Trophoblast cell (in vitro differentiated cells and primary cell): Measurements from ENCODE around the gene LRP3.
"Not testable (repeated sequence)": the region's sequence is repeated elsewhere in the genome, so short reads cannot be mapped to it uniquely, and the experiment has no call there.

Source experiments
- DNase-seq, 2 donors: peaks; one replicate each; pipeline ENCODE4 v3.0.0-alpha.2; 2016
- H2AFZ ChIP-seq: 2 replicates; pipeline ENCODE4 v1.6.1; 2013; ENCODE audit warnings: low read length, moderate library complexity, mild to moderate bottlenecking; ENCODE audit not compliant: insufficient read depth, poor library complexity
- H2AK5ac ChIP-seq: 2 replicates; pipeline ENCODE4 v1.6.1; 2013; ENCODE audit warnings: mild to moderate bottlenecking, low read length
- H2BK120ac ChIP-seq: 2 replicates; pipeline ENCODE4 v1.6.1; 2013; ENCODE audit warnings: low read length, mild to moderate bottlenecking, moderate library complexity; ENCODE audit not compliant: insufficient read depth, poor library complexity
- H2BK12ac ChIP-seq: 2 replicates; pipeline ENCODE4 v1.6.1; 2013; ENCODE audit warnings: mild to moderate bottlenecking, low read length, moderate library complexity
- H2BK5ac ChIP-seq: 2 replicates; pipeline ENCODE4 v1.6.1; 2013; ENCODE audit warnings: low read length, low read depth, moderate library complexity, mild to moderate bottlenecking; ENCODE audit not compliant: poor library complexity
- H3K14ac ChIP-seq: 2 replicates; pipeline ENCODE4 v1.6.1; 2013; ENCODE audit warnings: mild to moderate bottlenecking, low read length
- H3K18ac ChIP-seq: 2 replicates; pipeline ENCODE4 v1.6.1; 2013; ENCODE audit warnings: mild to moderate bottlenecking, low read length
- H3K23ac ChIP-seq: 2 replicates; pipeline ENCODE4 v1.6.1; 2013; ENCODE audit warnings: low read length
- H3K27ac ChIP-seq: 2 replicates; pipeline ENCODE4 v1.5.1; 2013; ENCODE audit warnings: low read depth, mild to moderate bottlenecking, inconsistent platforms, low read length, moderate library complexity
- H3K27me3 ChIP-seq: 2 replicates; pipeline ENCODE4 v1.6.1; 2013; ENCODE audit warnings: inconsistent platforms, mild to moderate bottlenecking, low read length, moderate library complexity; ENCODE audit not compliant: insufficient read depth
- H3K36me3 ChIP-seq, 2 experiments: 1 replicate in 1 of 2; 2 replicates in 1 of 2; pipeline ENCODE4 v1.6.1; 2013; ENCODE audit warnings: low read length in 2 of 2, mild to moderate bottlenecking in 2 of 2, moderate library complexity in 1 of 2; ENCODE audit not compliant: insufficient read depth in 2 of 2, control insufficient read depth in 1 of 2
- H3K4ac ChIP-seq: 2 replicates; pipeline ENCODE4 v1.6.1; 2013; ENCODE audit warnings: low read depth, mild to moderate bottlenecking, low read length, moderate library complexity
- H3K4me1 ChIP-seq, 2 experiments: 1 replicate in 1 of 2; 2 replicates in 1 of 2; pipeline ENCODE4 v1.6.1; 2013; ENCODE audit warnings: low read length in 2 of 2, mild to moderate bottlenecking in 2 of 2, moderate library complexity in 1 of 2; ENCODE audit not compliant: insufficient read depth in 2 of 2, control insufficient read depth in 1 of 2
- H3K4me2 ChIP-seq: 2 replicates; pipeline ENCODE4 v1.6.1; 2013; ENCODE audit warnings: inconsistent platforms, mild to moderate bottlenecking, low read length, moderate library complexity
- H3K4me3 ChIP-seq: 2 replicates; pipeline ENCODE4 v1.5.1; 2013; ENCODE audit warnings: mild to moderate bottlenecking, low read depth, low read length, inconsistent platforms
- H3K79me1 ChIP-seq: one replicate; pipeline ENCODE4 v1.6.1; 2013; ENCODE audit warnings: low read length
- H3K79me2 ChIP-seq: 2 replicates; pipeline ENCODE4 v1.6.1; 2013; ENCODE audit warnings: low read length, mild to moderate bottlenecking; ENCODE audit not compliant: control insufficient read depth, insufficient read depth, poor library complexity
- H3K9ac ChIP-seq: 2 replicates; pipeline ENCODE4 v1.6.1; 2013; ENCODE audit warnings: mild to moderate bottlenecking, low read length
- H3K9me3 ChIP-seq: 2 replicates; pipeline ENCODE4 v1.6.1; 2013; ENCODE audit warnings: low read depth, mild to moderate bottlenecking, control low read depth, inconsistent platforms, low read length; ENCODE audit not compliant: insufficient read depth
- H4K12ac ChIP-seq: 2 replicates; pipeline ENCODE4 v1.6.1; 2013; ENCODE audit warnings: low read depth, mild to moderate bottlenecking, low read length, moderate library complexity
- H4K8ac ChIP-seq: 2 replicates; pipeline ENCODE4 v1.6.1; 2013; ENCODE audit warnings: low read depth, mild to moderate bottlenecking, low read length, moderate library complexity
- H4K91ac ChIP-seq: one replicate; pipeline ENCODE4 v1.6.1; 2013; ENCODE audit warnings: low read depth, mild to moderate bottlenecking, low read length, moderate library complexity
- WGBS: extraction: QIAGEN DNeasy Blood & Tissue Kit; methylation state at CpG from one replicate; pipeline ENCODE4 v1.1.7; 2013; ENCODE audit warnings: missing lambda C conversion rate; ENCODE audit not compliant: insufficient read length, insufficient coverage; ENCODE audit errors: extremely low coverage; 5-methylcytosine and 5-hydroxymethylcytosine counted together

Gene LRP3

GRCh38 chr19:33186431-33187182 lies 7.5 kb upstream of the LRP3 start:
- H2BK12ac ChIP-seq = no peak overlapping the region
- no peak overlapping the region for H2AK5ac ChIP-seq
- H3K4me1 ChIP-seq = no peaks in the 10 kb centered on the region
- H3K9me3 ChIP-seq = no peaks in the 10 kb centered on the region
- H3K79me1 ChIP-seq = no peaks in the 10 kb centered on the region
- H3K4ac ChIP-seq = no peak overlapping the region
- H3K9ac ChIP-seq = no peak overlapping the region
- H3K27ac ChIP-seq = no peak overlapping the region
- H3K23ac ChIP-seq = no peak overlapping the region
- no peak for DNase-seq
- no peaks in the 10 kb centered on the region for H3K79me2 ChIP-seq
- H3K14ac ChIP-seq = no peak overlapping the region
- H2AFZ ChIP-seq = no peak overlapping the region
- no CpG with 5 or more reads among the region's 11 CpGs for WGBS
- no peak overlapping the region for H4K8ac ChIP-seq
- H3K4me3 ChIP-seq = no peak overlapping the region
- H3K4me2 ChIP-seq = no peak overlapping the region
- H2BK5ac ChIP-seq = no peak overlapping the region
- H2BK120ac ChIP-seq = no peak overlapping the region
- H3K36me3 ChIP-seq = no peaks in the 10 kb centered on the region
- peaks cover 2% of the 10 kb centered on the region for H3K27me3 ChIP-seq
- H3K18ac ChIP-seq = no peak overlapping the region
- no peak overlapping the region for H4K91ac ChIP-seq
- H4K12ac ChIP-seq = no peak overlapping the region

- no peak overlapping the region for H3K27ac ChIP-seq
- no peak overlapping the region for H2AFZ ChIP-seq
- no peaks in the 10 kb centered on the region for H3K36me3 ChIP-seq
- WGBS = no CpG with 5 or more reads among the region's 8 CpGs
- H4K91ac ChIP-seq = no peak overlapping the region
- H2BK5ac ChIP-seq = no peak overlapping the region
- H4K12ac ChIP-seq = no peak overlapping the region
- no peak overlapping the region for H2AK5ac ChIP-seq
- no peak overlapping the region for H4K8ac ChIP-seq
- no peaks in the 10 kb centered on the region for H3K79me1 ChIP-seq
- H3K27me3 ChIP-seq = peaks cover 2% of the 10 kb centered on the region
- peak overlapping the region; percentile 38 for H3K4me3 ChIP-seq
- H3K14ac ChIP-seq = no peak overlapping the region
- no peak overlapping the region for H3K23ac ChIP-seq
- no peak overlapping the region for H3K4me2 ChIP-seq
- H2BK120ac ChIP-seq = no peak overlapping the region
- H2BK12ac ChIP-seq = no peak overlapping the region
- no peak overlapping the region for H3K9ac ChIP-seq
- DNase-seq = no peak
- H3K79me2 ChIP-seq = no peaks in the 10 kb centered on the region
- no peak overlapping the region for H3K18ac ChIP-seq
- H3K4ac ChIP-seq = no peak overlapping the region
- no peaks in the 10 kb centered on the region for H3K4me1 ChIP-seq
- H3K9me3 ChIP-seq = no peaks in the 10 kb centered on the region
Measured at GRCh38 chr19:33187183-33187540, 7.0 kb upstream of the LRP3 start.

- H3K79me1 ChIP-seq = no peaks in the 10 kb centered on the region
- H3K36me3 ChIP-seq = no peaks in the 10 kb centered on the region
- no peak overlapping the region for H3K4me2 ChIP-seq
- DNase-seq = no peak
- no peak overlapping the region for H2BK5ac ChIP-seq
- H4K91ac ChIP-seq = no peak overlapping the region
- H3K27ac ChIP-seq = no peak overlapping the region
- no peaks in the 10 kb centered on the region for H3K9me3 ChIP-seq
- no peak overlapping the region for H3K23ac ChIP-seq
- no peak overlapping the region for H3K4ac ChIP-seq
- no CpG with 5 or more reads among the region's 1 CpG for WGBS
- H4K8ac ChIP-seq = no peak overlapping the region
- H3K14ac ChIP-seq = no peak overlapping the region
- no peak overlapping the region for H2BK12ac ChIP-seq
- H2AFZ ChIP-seq = no peak overlapping the region
- no peak overlapping the region for H4K12ac ChIP-seq
- H3K4me1 ChIP-seq = no peaks in the 10 kb centered on the region
- no peak overlapping the region for H3K9ac ChIP-seq
- H3K4me3 ChIP-seq = no peak overlapping the region
- H3K18ac ChIP-seq = no peak overlapping the region
- H2BK120ac ChIP-seq = no peak overlapping the region
- peaks cover 12% of the 10 kb centered on the region for H3K27me3 ChIP-seq
- H2AK5ac ChIP-seq = no peak overlapping the region
- no peaks in the 10 kb centered on the region for H3K79me2 ChIP-seq
Measured at GRCh38 chr19:33189453-33189852, 4.7 kb upstream of the LRP3 start.

- not testable (repeated sequence) for H2BK12ac ChIP-seq, H2BK120ac ChIP-seq, H3K4me2 ChIP-seq, H3K4me1 ChIP-seq, H3K14ac ChIP-seq, H3K4me3 ChIP-seq, H3K27ac ChIP-seq, DNase-seq, H2AFZ ChIP-seq, H4K8ac ChIP-seq, H3K4ac ChIP-seq, H2BK5ac ChIP-seq, H3K79me2 ChIP-seq, H3K79me1 ChIP-seq, H4K12ac ChIP-seq, H3K9ac ChIP-seq, H2AK5ac ChIP-seq, H3K18ac ChIP-seq, H3K9me3 ChIP-seq, H3K36me3 ChIP-seq, H4K91ac ChIP-seq, H3K23ac ChIP-seq
- H3K27me3 ChIP-seq = peaks cover 20% of the 10 kb centered on the region
- WGBS = no CpG with 5 or more reads among the region's 4 CpGs
Measured at GRCh38 chr19:33191092-33191491, 3.0 kb upstream of the LRP3 start.
